Gastroesophageal sphincter (tissue), 4 donors: Measurements from ENCODE around the gene DTX1. TPM values are rescaled to one million over a fixed set of nuclear protein-coding genes. Genes with fewer than 3 reads are reported as not detected.

ENCODE experiments used
- ATAC-seq: fragments of 150-250 bp; one replicate; pipeline ENCODE4 v1.9.1; 2016; ENCODE audit warnings: mild to moderate bottlenecking, moderate library complexity
- H3K27ac ChIP-seq, 4 donors: fragments of 200-600 bp; sonication (generic) in 3 of 4; 1 replicate in 3 of 4; 2 replicates in 1 of 4; pipeline ENCODE4 v1.5.1; 2016 to 2019
- H3K27me3 ChIP-seq: fragments of 200-600 bp; sonication (generic); one replicate; pipeline ENCODE4 v1.5.1; 2019
- H3K36me3 ChIP-seq, 2 donors: fragments of 200-600 bp; sonication (generic); one replicate each; pipeline ENCODE4 v1.5.1; 2019; ENCODE audit warnings: control low read depth in 1 of 2
- H3K4me1 ChIP-seq, 3 donors: fragments of 200-600 bp; sonication (generic); 1 replicate in 2 of 3; 2 replicates in 1 of 3; pipeline ENCODE4 v1.5.1; 2016 to 2019; ENCODE audit warnings: control low read depth in 2 of 3
- H3K4me3 ChIP-seq, 2 donors: fragments of 200-600 bp; sonication (generic); one replicate each; pipeline ENCODE4 v1.5.1; 2019; ENCODE audit warnings: mild to moderate bottlenecking in 1 of 2, moderate library complexity in 1 of 2
- H3K9me3 ChIP-seq, 3 donors: fragments of 200-600 bp; sonication (generic); one replicate each; pipeline ENCODE4 v1.5.1; 2017 to 2019; ENCODE audit warnings: control low read depth in 2 of 3
- CTCF ChIP-seq, 4 experiments: fragments of 200-600 bp in 2 of 4; fragments of 450-650 bp in 2 of 4; sonication (generic) in 1 of 4; IDR thresholded peaks; one replicate each; pipeline ENCODE4 v1.5.1; 2017 to 2019; ENCODE audit warnings: antibody characterized with exemption in 4 of 4, mild to moderate bottlenecking in 2 of 4, moderate library complexity in 2 of 4
- EP300 ChIP-seq: sonication (generic); formaldehyde crosslinking; IDR thresholded peaks from one replicate; pipeline ENCODE4 v1.6.1; 2017; ENCODE audit warnings: antibody characterized with exemption, mild to moderate bottlenecking
- POLR2A ChIP-seq, 2 donors: fragments of 450-650 bp; IDR thresholded peaks; one replicate each; pipeline ENCODE4 v1.6.1; 2017; ENCODE audit warnings: antibody characterized with exemption in 2 of 2, mild to moderate bottlenecking in 2 of 2, moderate library complexity in 1 of 2
- POLR2AphosphoS5 ChIP-seq: sonication (generic); formaldehyde crosslinking; IDR thresholded peaks from one replicate; pipeline ENCODE4 v1.6.1; 2017; ENCODE audit warnings: antibody characterized with exemption
- WGBS, 2 donors: methylation state at CpG; one replicate each; pipeline ENCODE4 v1.1.5; 2018; ENCODE audit warnings: low coverage in 1 of 2; 5-methylcytosine and 5-hydroxymethylcytosine counted together
- total RNA-seq, 4 donors: library from RNA; depleted of rRNA; stranded (reverse); fragments of >200 nt; gene quantifications; one replicate each; pipeline ENCODE4 v1.1.0, GENCODE V29; 2016

Gene DTX1
- total RNA-seq, 4 donors from 2014 or later = 2.3 to 9.5 (median 5.3) TPM

GRCh38 chr12:113096675-113097461 lies 40.3 kb downstream of the DTX1 start:
- Histone ChIP-seq H3K9me3 (no peaks in the 10 kb centered on the region), H3K27ac (no peak overlapping the region), H3K4me1 (peaks cover 0 to 19% (median 3%) of the 10 kb centered on the region in 3 donors), H3K36me3 (no peaks in the 10 kb centered on the region), H3K27me3 (peaks cover 79% of the 10 kb centered on the region), H3K4me3 (no peak overlapping the region)
- no peak for TF ChIP-seq POLR2AphosphoS5
- TF ChIP-seq EP300 = no peak
- TF ChIP-seq CTCF (IDR thresholded peaks at IDR 0.05) = no peak
- no peak for TF ChIP-seq POLR2A (IDR thresholded peaks at IDR 0.05)
- ATAC-seq = no peak
- 68 to 79% methylated on average over 4 of the region's 30 CpGs for WGBS, 2 donors

DNA sequence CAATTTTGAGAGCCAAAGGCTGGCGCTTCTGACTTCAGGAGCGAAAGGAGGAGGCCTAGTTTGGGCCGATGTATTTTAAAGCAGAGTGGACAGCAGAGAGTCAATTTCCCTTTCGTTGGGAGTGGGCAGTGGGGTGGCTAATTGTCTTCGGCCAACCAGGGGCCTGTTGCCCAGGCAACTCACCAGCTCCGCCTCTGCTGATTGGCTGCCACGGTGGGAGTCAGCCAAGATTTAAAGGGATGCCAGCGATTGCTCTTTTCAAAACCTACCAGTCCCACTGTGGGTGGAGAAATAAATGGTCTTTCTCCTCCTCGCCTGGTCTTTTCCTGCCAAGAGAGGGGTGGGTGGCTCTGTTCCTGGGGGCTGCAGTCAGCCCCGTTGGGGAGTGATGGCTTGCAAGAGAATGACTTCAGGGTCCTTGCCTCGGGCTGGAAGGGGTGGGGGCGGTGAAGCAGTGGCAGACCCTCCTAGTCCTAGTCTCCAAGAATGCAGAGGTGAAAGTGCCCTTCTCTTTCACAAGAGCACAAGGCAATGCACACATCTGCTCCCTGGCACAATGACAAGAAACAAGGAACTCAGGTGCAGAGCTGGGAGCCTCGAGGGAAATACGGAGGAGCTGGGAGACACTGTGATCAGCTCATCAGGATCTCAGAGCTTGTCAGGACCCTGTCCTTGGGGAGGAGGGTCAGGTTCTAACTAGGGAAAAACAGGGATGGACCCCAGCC lies 41.3 kb downstream of the DTX1 start:
- TF ChIP-seq EP300 (no peak), CTCF (IDR thresholded peaks at IDR 0.05) (no peak), POLR2AphosphoS5 (no peak), POLR2A (IDR thresholded peaks at IDR 0.05) (no peak)
- Histone ChIP-seq H3K27ac (no peak overlapping the region), H3K27me3 (peaks cover 79% of the 10 kb centered on the region), H3K4me1 (peaks cover 0 to 17% (median 3%) of the 10 kb centered on the region in 3 donors), H3K9me3 (no peaks in the 10 kb centered on the region), H3K36me3 (no peaks in the 10 kb centered on the region), H3K4me3 (no peak overlapping the region)
- WGBS, 2 donors = 20 to 30% methylated on average over 1 to 5 of the region's 14 CpGs
- ATAC-seq = peak; percentile 20

DNA sequence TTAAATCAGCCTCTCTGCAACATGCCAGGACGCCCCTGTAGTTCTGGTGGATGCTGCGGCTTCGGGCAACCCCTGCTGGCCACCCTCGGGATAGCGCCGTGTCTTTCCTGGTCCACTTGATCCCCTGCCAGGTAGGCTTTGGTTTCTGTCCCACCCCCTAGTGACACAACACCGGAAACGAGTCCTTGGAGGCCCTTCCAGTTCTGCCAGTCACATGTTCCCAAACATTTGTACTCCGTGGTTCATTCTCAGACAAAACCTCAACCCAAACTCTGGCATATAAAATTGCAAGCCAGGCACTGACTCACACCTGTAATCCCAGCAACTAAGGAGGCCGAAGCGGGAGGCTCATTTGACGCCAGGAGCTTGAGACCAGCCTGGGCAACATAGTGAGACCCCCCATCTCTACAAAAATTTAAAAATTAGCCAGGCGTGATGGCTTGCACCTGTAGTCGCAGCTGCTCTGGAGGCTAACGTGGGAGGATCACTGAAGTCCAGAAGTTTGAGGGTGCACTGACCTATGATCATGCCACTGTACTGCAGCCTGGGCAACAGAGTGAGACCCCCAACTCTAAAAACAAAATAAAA lies 42.0 kb downstream of the DTX1 start:
- Histone ChIP-seq H3K4me3 (no peak overlapping the region), H3K9me3 (no peaks in the 10 kb centered on the region), H3K4me1 (peaks cover 0 to 11% (median 3%) of the 10 kb centered on the region in 3 donors), H3K27ac (no peak overlapping the region), H3K36me3 (no peaks in the 10 kb centered on the region), H3K27me3 (peaks cover 77% of the 10 kb centered on the region)
- peak; percentile 86 for ATAC-seq
- TF ChIP-seq POLR2AphosphoS5 (no peak), CTCF (IDR thresholded peaks at IDR 0.05) (peak in 3 of 4 experiments; percentile 51 to 72 (median 69))
- whole genome bisulfite sequencing, 2 donors = no CpG with 5 or more reads among the region's 15 CpGs

GRCh38 chr12:113099364-113099763 lies 42.8 kb downstream of the DTX1 start:
- TF ChIP-seq CTCF (IDR thresholded peaks at IDR 0.05) (no peak), POLR2A (IDR thresholded peaks at IDR 0.05) (no peak), EP300 (no peak), POLR2AphosphoS5 (no peak)
- no peak overlapping the region for H3K4me3 ChIP-seq
- H3K4me1 ChIP-seq = peaks cover 0 to 18% (median 3%) of the 10 kb centered on the region in 3 donors
- H3K36me3 ChIP-seq = no peaks in the 10 kb centered on the region
- peaks cover 78% of the 10 kb centered on the region for H3K27me3 ChIP-seq
- H3K27ac ChIP-seq = no peak overlapping the region
- no peaks in the 10 kb centered on the region for H3K9me3 ChIP-seq
- ATAC-seq = no peak
